Measurements from ENCODE around the gene VWC2.
A peak's percentile ranks its signal among the peaks of the same experiment; 100 is the strongest.

VWC2 gene

DNA sequence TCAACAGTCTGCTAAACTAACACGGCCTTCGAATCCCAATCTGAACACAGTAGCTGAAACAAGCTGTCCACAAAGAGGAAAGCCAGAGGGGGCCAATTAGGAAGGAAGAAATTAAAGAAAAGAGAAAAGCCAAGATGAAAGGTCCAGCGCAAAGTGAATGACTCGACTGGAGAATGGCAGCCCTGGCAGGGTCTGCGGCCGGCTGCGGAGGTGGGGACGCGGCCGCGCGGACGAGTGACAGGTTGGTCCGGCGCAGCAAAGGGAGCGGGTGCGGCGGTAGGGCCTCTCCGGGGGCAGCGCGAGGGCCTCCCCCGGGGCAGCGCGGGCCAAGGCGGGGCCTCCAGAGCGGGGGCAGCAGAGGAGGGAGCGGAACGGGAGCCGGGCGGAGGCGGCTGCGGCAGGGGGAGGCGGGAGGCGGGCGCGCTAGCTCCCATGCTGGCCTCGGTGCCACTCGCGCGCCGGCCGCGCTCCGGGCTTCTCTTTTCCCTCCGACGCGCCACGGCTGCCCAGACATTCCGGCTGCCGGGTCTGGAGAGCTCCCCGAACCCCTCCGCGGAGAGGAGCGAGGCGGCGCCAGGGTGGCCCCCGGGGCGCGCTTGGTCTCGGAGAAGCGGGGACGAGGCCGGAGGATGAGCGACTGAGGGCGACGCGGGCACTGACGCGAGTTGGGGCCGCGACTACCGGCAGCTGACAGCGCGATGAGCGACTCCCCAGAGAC lies at the start of gene VWC2:
Gene VWC2 (plus strand): TSS at position 421 of the 718 bp plus-strand sequence. CDS start 1,798 bp downstream, outside the sequence.
- Histone ChIP-seq H3K9me3 (ENCODE audit: control insufficient read depth, insufficient read depth, low read depth, low read length) (no peaks in the 10 kb centered on the region), H3K27me3 (ENCODE audit: control insufficient read depth, insufficient read depth, low read length) (peaks cover 91% of the 10 kb centered on the region), H3K9ac (ENCODE audit: low read length) (peak within 1 kb of the TSS; percentile 20), H3K27ac (ENCODE audit: low read depth, low read length) (no peak within 1 kb of the TSS), H3K36me3 (ENCODE audit: control insufficient read depth, insufficient read depth, low read length) (no peaks in the 10 kb centered on the region), H3K4me3 (ENCODE audit: low read depth, low read length) (peak within 1 kb of the TSS; percentile 67), H3K4me1 (ENCODE audit: control insufficient read depth, insufficient read depth, low read length) (0 out of 2 replicates have a peak, but pooled peaks cover 5% of the 10 kb centered on the region)

DNA sequence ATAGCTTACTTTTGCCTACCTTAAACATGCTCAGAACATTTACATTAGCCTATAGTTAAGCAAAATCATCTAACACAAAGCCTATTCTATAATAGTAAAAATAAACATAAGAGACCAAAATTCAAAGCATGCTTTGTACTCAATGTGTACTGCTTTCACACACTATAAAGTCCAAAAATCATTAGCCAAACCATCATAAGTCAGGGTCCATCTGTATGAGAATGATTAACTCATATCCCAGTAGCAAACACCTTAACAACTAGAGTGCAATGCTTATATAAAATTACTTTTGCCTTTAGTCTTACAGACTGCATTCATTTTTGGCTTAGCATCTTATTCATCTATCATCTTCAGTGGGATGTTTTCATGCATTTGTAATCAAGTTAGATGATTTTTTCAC lies 49.4 kb upstream of the VWC2 start:
- no peaks in the 10 kb centered on the region for H3K4me1 ChIP-seq (ENCODE audit: control insufficient read depth, insufficient read depth, low read length)
- H3K4me3 ChIP-seq (ENCODE audit: low read depth, low read length) = no peak overlapping the region
- H3K9ac ChIP-seq (ENCODE audit: low read length) = no peak overlapping the region
- no peaks in the 10 kb centered on the region for H3K36me3 ChIP-seq (ENCODE audit: control insufficient read depth, insufficient read depth, low read length)
- no peak overlapping the region for H3K27ac ChIP-seq (ENCODE audit: low read depth, low read length)
- peaks cover 5% of the 10 kb centered on the region; the same call in 1 of the 2 replicates for H3K9me3 ChIP-seq (ENCODE audit: control insufficient read depth, insufficient read depth, low read depth, low read length)
- no peaks in the 10 kb centered on the region for H3K27me3 ChIP-seq (ENCODE audit: control insufficient read depth, insufficient read depth, low read length)

DNA sequence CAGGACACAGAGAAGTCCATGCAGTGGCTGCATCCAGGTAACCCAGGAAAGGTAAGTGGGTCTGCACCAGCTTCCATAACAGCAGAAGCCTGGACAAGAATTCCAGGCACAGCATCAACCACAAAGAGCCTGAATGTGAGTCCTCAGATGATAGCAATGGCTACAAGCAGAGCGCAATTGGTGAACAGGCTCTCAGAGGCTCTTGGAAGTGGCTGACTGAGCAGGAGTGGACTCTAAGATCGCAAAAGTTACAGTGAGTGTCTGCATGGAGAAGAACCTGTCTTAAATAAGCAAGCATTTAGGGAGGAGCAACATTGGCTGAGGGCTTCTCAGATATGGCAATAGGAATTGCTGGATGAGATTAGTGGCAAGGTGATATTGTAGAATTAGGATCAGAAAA lies 41.6 kb upstream of the VWC2 start:
- Histone ChIP-seq H3K9ac (ENCODE audit: low read length) (no peak overlapping the region), H3K4me1 (ENCODE audit: control insufficient read depth, insufficient read depth, low read length) (no peaks in the 10 kb centered on the region)

DNA sequence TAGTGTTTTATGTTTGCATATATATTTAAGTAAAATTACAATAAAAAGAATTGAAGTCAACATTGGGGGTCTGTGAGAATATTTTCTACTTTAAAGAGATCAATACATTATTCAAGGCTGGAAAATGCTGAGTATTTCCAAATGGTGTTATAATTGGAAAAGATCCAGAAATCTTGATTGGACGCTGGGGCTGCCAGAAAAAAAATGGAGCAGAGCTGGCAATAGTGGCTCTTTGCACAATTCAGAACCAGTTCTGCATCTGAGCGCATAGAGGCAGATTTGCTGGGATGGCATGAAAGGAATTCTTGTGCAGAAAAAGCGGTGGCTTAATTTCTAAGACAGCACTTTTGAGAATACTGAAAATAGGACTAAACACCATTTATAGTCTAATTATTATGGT lies 10.8 kb upstream of the VWC2 start:
- Histone ChIP-seq H3K36me3 (ENCODE audit: control insufficient read depth, insufficient read depth, low read length) (no peaks in the 10 kb centered on the region), H3K9ac (ENCODE audit: low read length) (no peak overlapping the region), H3K9me3 (ENCODE audit: control insufficient read depth, insufficient read depth, low read depth, low read length) (no peaks in the 10 kb centered on the region), H3K27me3 (ENCODE audit: control insufficient read depth, insufficient read depth, low read length) (0 out of 2 replicates have a peak, but pooled peaks cover 2% of the 10 kb centered on the region), H3K27ac (ENCODE audit: low read depth, low read length) (no peak overlapping the region), H3K4me3 (ENCODE audit: low read depth, low read length) (no peak overlapping the region), H3K4me1 (ENCODE audit: control insufficient read depth, insufficient read depth, low read length) (no peaks in the 10 kb centered on the region)

More for the DNA sequence above, 41.6 kb upstream of the VWC2 start:
- Histone ChIP-seq H3K4me3 (ENCODE audit: low read depth, low read length) (no peak overlapping the region), H3K36me3 (ENCODE audit: control insufficient read depth, insufficient read depth, low read length) (no peaks in the 10 kb centered on the region), H3K9me3 (ENCODE audit: control insufficient read depth, insufficient read depth, low read depth, low read length) (no peaks in the 10 kb centered on the region), H3K27ac (ENCODE audit: low read depth, low read length) (no peak overlapping the region), H3K27me3 (ENCODE audit: control insufficient read depth, insufficient read depth, low read length) (no peaks in the 10 kb centered on the region)

DNA sequence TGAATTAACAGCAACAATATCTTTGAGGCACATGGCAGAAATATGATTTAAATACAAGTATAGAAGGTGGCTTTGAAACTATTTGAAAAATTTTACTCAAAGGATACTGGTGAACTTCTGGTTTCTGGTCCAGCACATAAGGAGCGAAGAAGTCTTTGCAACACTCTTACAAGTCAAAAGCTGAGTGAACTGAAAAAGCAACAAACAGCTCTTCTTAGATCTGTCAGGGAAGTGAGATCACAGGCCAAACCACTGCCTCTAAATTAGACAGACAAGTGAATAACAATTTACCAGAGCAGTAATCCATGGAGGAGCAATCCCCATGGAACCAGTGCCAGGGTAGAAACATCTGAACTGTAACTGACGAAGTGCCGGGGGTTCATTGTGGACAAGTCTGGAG lies 9.6 kb upstream of the VWC2 start:
- Histone ChIP-seq H3K27ac (ENCODE audit: low read depth, low read length) (no peak overlapping the region), H3K4me1 (ENCODE audit: control insufficient read depth, insufficient read depth, low read length) (no peaks in the 10 kb centered on the region), H3K27me3 (ENCODE audit: control insufficient read depth, insufficient read depth, low read length) (peaks cover 13% of the 10 kb centered on the region), H3K4me3 (ENCODE audit: low read depth, low read length) (no peak overlapping the region), H3K9me3 (ENCODE audit: control insufficient read depth, insufficient read depth, low read depth, low read length) (no peaks in the 10 kb centered on the region), H3K9ac (ENCODE audit: low read length) (no peak overlapping the region), H3K36me3 (ENCODE audit: control insufficient read depth, insufficient read depth, low read length) (no peaks in the 10 kb centered on the region)

DNA sequence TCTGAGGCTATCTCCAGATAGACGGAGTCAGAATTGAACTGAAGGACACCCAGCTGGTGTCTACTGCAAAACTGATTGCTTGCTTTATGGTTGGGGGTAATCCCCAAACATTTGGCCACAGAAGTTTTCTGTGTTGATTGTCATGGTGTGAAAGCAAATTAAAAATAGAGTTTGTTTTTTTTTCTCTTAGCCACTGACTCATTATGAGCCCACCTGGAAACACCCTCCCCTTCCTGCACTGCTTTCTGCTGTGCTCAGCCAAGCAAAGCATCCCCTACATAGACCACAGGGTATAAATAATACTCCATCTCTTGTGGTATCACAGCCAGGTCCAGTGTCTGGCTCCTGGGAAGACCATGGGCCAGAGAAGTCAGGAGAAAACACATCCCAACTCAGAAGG lies 6.5 kb upstream of the VWC2 start:
- Histone ChIP-seq H3K27ac (ENCODE audit: low read depth, low read length) (no peak overlapping the region), H3K4me1 (ENCODE audit: control insufficient read depth, insufficient read depth, low read length) (no peaks in the 10 kb centered on the region), H3K27me3 (ENCODE audit: control insufficient read depth, insufficient read depth, low read length) (peaks cover 44% of the 10 kb centered on the region), H3K4me3 (ENCODE audit: low read depth, low read length) (no peak overlapping the region), H3K9me3 (ENCODE audit: control insufficient read depth, insufficient read depth, low read depth, low read length) (no peaks in the 10 kb centered on the region), H3K9ac (ENCODE audit: low read length) (no peak overlapping the region), H3K36me3 (ENCODE audit: control insufficient read depth, insufficient read depth, low read length) (no peaks in the 10 kb centered on the region)

DNA sequence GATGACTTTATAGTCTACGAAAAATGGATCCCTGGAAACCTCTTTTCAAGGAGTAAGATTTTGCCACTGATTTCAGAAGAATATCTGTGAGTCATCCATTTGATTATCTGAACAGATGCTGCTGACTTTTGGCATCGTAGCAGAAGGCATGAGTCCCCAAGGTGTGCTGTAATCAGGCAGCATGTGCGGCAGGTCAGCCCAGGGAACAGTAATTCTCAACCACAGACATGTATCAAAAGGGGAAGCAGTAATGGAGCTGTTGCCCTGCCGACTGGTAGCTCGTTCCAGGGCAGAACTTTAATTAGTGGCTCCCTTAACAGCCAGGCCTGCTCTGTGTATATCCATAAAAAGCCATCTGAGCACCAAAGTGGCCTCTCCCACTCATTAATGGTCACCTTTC lies 5.7 kb upstream of the VWC2 start:
- no peak overlapping the region for H3K9ac ChIP-seq (ENCODE audit: low read length)
- no peak overlapping the region for H3K27ac ChIP-seq (ENCODE audit: low read depth, low read length)
- H3K36me3 ChIP-seq (ENCODE audit: control insufficient read depth, insufficient read depth, low read length) = no peaks in the 10 kb centered on the region
- no peak overlapping the region for H3K4me3 ChIP-seq (ENCODE audit: low read depth, low read length)
- no peaks in the 10 kb centered on the region for H3K9me3 ChIP-seq (ENCODE audit: control insufficient read depth, insufficient read depth, low read depth, low read length)
- peaks cover 51% of the 10 kb centered on the region for H3K27me3 ChIP-seq (ENCODE audit: control insufficient read depth, insufficient read depth, low read length)
- 0 out of 2 replicates have a peak, but pooled peaks cover under 1% of the 10 kb centered on the region for H3K4me1 ChIP-seq (ENCODE audit: control insufficient read depth, insufficient read depth, low read length)

DNA sequence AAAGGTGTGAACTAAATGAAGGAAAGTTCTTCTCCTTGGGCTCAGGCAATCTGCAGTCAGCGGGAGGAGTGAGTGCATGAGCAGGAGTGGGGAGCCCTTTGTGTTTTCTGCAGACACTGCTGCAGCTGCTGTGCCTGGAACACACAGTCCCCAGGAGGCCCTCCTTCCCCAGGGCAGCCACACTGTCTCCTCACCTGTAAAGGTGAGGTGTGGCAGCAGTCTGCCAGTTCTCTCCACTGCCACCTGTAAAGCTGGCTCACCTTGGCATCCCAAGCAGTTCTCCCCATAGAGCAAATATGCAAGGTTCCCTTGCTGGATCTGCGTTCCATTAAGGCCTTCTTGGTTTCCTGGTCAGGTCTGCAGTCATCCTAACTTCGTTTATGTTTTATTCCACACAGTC lies 5.2 kb upstream of the VWC2 start:
- Histone ChIP-seq H3K4me1 (ENCODE audit: control insufficient read depth, insufficient read depth, low read length) (0 out of 2 replicates have a peak, but pooled peaks cover 5% of the 10 kb centered on the region), H3K9me3 (ENCODE audit: control insufficient read depth, insufficient read depth, low read depth, low read length) (no peaks in the 10 kb centered on the region), H3K27ac (ENCODE audit: low read depth, low read length) (no peak overlapping the region), H3K9ac (ENCODE audit: low read length) (no peak overlapping the region), H3K4me3 (ENCODE audit: low read depth, low read length) (no peak overlapping the region), H3K36me3 (ENCODE audit: control insufficient read depth, insufficient read depth, low read length) (no peaks in the 10 kb centered on the region), H3K27me3 (ENCODE audit: control insufficient read depth, insufficient read depth, low read length) (peaks cover 57% of the 10 kb centered on the region)

DNA sequence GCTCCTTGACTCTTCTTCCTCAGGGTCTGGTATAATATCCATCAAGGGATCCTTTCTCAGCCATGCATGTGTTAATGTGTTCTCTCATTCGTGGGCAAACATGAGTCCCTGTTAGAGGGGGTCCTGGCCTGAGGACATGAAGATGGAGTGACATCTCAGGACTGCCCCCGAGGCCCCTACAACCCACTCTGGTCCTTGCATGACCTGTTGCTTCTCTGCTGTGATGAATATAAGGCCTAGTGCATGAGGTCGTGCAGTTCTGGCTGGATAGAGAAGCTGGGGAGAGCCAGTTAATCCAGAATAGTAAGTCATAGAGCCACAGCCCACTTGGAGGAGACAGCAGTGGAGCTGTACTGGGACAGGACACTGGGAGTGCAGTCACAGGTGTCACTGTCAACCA lies 4.6 kb upstream of the VWC2 start:
- peaks cover 63% of the 10 kb centered on the region for H3K27me3 ChIP-seq (ENCODE audit: control insufficient read depth, insufficient read depth, low read length)
- H3K36me3 ChIP-seq (ENCODE audit: control insufficient read depth, insufficient read depth, low read length) = no peaks in the 10 kb centered on the region
- H3K27ac ChIP-seq (ENCODE audit: low read depth, low read length) = no peak overlapping the region
- no peak overlapping the region for H3K9ac ChIP-seq (ENCODE audit: low read length)
- H3K4me3 ChIP-seq (ENCODE audit: low read depth, low read length) = no peak overlapping the region
- 0 out of 2 replicates have a peak, but pooled peaks cover 5% of the 10 kb centered on the region for H3K4me1 ChIP-seq (ENCODE audit: control insufficient read depth, insufficient read depth, low read length)
- H3K9me3 ChIP-seq (ENCODE audit: control insufficient read depth, insufficient read depth, low read depth, low read length) = no peaks in the 10 kb centered on the region

DNA sequence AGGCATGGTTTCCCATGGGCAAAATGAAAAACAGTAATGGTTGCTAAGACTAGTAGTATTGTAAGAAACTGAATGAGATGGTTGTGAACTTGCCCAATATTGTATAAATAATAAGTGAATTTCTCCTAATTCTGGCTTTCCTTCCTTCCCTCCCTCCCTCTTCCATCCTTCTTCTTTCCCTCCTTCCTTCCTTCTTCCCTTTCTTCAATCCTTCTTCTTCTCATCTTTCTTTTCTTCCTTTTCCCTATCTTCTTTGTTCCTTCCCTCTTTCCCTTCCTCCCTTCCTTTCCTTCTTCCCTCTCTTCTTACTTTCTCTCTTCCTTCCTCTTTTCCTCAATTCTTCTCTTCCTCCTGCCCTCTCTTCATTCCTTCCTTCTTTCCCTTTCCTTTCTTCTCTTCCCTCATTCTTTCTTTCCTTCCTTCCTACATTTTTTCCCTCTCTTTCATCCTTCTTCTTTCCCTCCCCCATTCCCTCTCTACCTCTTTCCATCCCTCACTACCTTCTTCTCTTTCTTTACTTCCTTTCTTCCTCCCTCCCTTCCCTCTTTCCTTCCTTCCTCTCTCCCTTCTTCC lies 4.1 kb upstream of the VWC2 start:
- no peaks in the 10 kb centered on the region for H3K9me3 ChIP-seq (ENCODE audit: control insufficient read depth, insufficient read depth, low read depth, low read length)
- peaks cover 68% of the 10 kb centered on the region for H3K27me3 ChIP-seq (ENCODE audit: control insufficient read depth, insufficient read depth, low read length)
- H3K4me1 ChIP-seq (ENCODE audit: control insufficient read depth, insufficient read depth, low read length) = 0 out of 2 replicates have a peak, but pooled peaks cover 5% of the 10 kb centered on the region
- no peak overlapping the region for H3K9ac ChIP-seq (ENCODE audit: low read length)
- no peak overlapping the region for H3K4me3 ChIP-seq (ENCODE audit: low read depth, low read length)
- no peaks in the 10 kb centered on the region for H3K36me3 ChIP-seq (ENCODE audit: control insufficient read depth, insufficient read depth, low read length)
- H3K27ac ChIP-seq (ENCODE audit: low read depth, low read length) = no peak overlapping the region

DNA sequence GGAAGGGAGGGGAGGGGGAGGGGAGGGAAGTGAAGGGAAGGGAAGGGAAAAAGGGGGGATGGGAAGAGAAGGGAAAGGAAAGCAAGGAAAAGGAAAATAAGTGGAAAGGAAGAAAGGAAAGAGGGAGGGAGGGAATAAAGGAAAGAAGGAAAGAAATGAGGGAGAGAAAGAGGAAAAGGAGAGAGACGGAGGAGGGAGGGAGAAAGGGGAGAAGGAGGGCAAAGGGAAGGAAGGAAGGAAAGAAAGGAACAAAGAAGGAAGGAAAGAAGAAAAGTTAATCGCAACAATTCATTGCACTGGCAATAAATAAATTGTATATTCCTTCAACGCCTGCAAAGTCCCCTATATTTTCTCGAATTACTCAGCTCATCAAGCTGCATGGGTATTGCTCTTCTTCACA lies 2.6 kb upstream of the VWC2 start:
- H3K27me3 ChIP-seq (ENCODE audit: control insufficient read depth, insufficient read depth, low read length) = peaks cover 83% of the 10 kb centered on the region
- no peaks in the 10 kb centered on the region for H3K9me3 ChIP-seq (ENCODE audit: control insufficient read depth, insufficient read depth, low read depth, low read length)
- H3K4me1 ChIP-seq (ENCODE audit: control insufficient read depth, insufficient read depth, low read length) = 0 out of 2 replicates have a peak, but pooled peaks cover 5% of the 10 kb centered on the region
- no peaks in the 10 kb centered on the region for H3K36me3 ChIP-seq (ENCODE audit: control insufficient read depth, insufficient read depth, low read length)
- H3K27ac ChIP-seq (ENCODE audit: low read depth, low read length) = no peak overlapping the region
- H3K4me3 ChIP-seq (ENCODE audit: low read depth, low read length) = no peak overlapping the region
- no peak overlapping the region for H3K9ac ChIP-seq (ENCODE audit: low read length)

Measured in HUES6 (cell line).